ENCODE results near the gene ANO3.

DNA sequence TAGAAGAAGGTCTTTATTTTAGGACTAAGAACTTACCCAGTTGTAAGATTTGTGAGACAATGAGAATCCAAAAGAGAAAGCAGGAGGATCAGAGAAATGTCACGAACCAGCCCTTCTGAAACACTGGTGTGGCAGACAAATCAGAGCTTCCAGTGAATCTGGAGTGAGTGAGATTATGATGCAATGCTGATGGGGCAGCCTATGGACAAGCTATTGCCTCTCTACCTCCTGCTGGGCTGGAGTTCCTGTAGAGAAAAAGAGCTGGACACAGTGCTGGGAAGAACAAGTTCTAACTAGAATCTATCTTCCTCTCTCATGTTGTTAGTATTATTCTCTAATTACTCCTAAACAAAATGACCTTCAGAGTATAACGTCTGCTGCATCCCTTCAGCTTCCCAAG lies 12.0 kb upstream of the ANO3 start:
- no peak for TF ChIP-seq POLR2A (IDR thresholded peaks at IDR 0.05)
- TF ChIP-seq, protein P1, sequence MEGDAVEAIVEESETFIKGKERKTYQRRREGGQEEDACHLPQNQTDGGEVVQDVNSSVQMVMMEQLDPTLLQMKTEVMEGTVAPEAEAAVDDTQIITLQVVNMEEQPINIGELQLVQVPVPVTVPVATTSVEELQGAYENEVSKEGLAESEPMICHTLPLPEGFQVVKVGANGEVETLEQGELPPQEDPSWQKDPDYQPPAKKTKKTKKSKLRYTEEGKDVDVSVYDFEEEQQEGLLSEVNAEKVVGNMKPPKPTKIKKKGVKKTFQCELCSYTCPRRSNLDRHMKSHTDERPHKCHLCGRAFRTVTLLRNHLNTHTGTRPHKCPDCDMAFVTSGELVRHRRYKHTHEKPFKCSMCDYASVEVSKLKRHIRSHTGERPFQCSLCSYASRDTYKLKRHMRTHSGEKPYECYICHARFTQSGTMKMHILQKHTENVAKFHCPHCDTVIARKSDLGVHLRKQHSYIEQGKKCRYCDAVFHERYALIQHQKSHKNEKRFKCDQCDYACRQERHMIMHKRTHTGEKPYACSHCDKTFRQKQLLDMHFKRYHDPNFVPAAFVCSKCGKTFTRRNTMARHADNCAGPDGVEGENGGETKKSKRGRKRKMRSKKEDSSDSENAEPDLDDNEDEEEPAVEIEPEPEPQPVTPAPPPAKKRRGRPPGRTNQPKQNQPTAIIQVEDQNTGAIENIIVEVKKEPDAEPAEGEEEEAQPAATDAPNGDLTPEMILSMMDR (IDR thresholded peaks at IDR 0.05), result no peak
